GM12878 (cell line): Measurements from ENCODE around the gene ACKR2. TPM values are rescaled to one million over a fixed set of nuclear protein-coding genes. Genes with fewer than 3 reads are reported as not detected.

Source experiments
- ATAC-seq: fragments of 200-7000 bp; cut with Tn5 transposase; 3 replicates; pipeline ENCODE4 v1.9.1; 2020; ENCODE audit warnings: mild to moderate bottlenecking, moderate library complexity
- BruUV-seq: library from RNA; stranded (reverse); fragments of 400-500 nt; replicated peaks from 2 replicates; lab custom pipeline; 2021; lab: Mats Ljungman, UMichigan
- CTCF ChIA-PET: fragments of 300-600 bp; sonication (Branson Sonifier 250); formaldehyde crosslinking; extraction: SDS; loops from one replicate; lab custom pipeline; 2021; ENCODE audit warnings: inconsistent platforms; lab: Yijun Ruan, JAX
- POLR2A ChIA-PET: fragments of 350-600 bp; formaldehyde crosslinking; extraction: SDS; loops from one replicate; lab custom pipeline; 2021; ENCODE audit warnings: inconsistent platforms; lab: Charles Lee
- RAD21 ChIA-PET: fragments of 300-600 bp; sonication (Branson Sonifier 250); formaldehyde crosslinking; loops from one replicate; lab custom pipeline; 2023; ENCODE audit warnings: antibody characterized with exemption; ENCODE audit not compliant: unreplicated experiment; lab: Charles Lee
- SMC1A ChIA-PET: fragments of 300-600 bp; sonication (Branson Sonifier 250); formaldehyde crosslinking; loops from one replicate; lab custom pipeline; 2023; ENCODE audit not compliant: unreplicated experiment, uncharacterized antibody; lab: Charles Lee
- DNase-seq: peaks from one replicate; pipeline ENCODE4 v3.0.0-alpha.2; 2011; ENCODE audit warnings: low read depth, low spot score
- FAIRE-seq: peaks from 3 replicates; lab custom pipeline; 2011; peaks lifted over from hg19 to GRCh38; lab: Jason Lieb, UNC
- H2AFZ ChIP-seq: 2 replicates; pipeline ENCODE4 v1.6.0; 2011; ENCODE audit warnings: low read depth, low read length, control low read depth; ENCODE audit not compliant: control insufficient read depth
- H3K27ac ChIP-seq: 2 replicates; pipeline ENCODE4 v1.5.1; 2011; ENCODE audit warnings: control low read depth; ENCODE audit not compliant: control insufficient read depth, insufficient read depth
- H3K27me3 ChIP-seq, 2 experiments: replicated peaks in 1 of 2; 2 replicates each; pipeline versions ENCODE4 v1.6.0 to v1.6.1; 2011; ENCODE audit warnings: low read length in 1 of 2; ENCODE audit not compliant: control insufficient read depth in 2 of 2, insufficient read depth in 2 of 2
- H3K36me3 ChIP-seq, 2 experiments: 2 replicates each; pipeline ENCODE4 v1.5.1; 2011; ENCODE audit warnings: low read length in 1 of 2; ENCODE audit not compliant: control insufficient read depth in 2 of 2, insufficient read depth in 2 of 2
- H3K4me1 ChIP-seq: 2 replicates; pipeline ENCODE4 v1.6.1; 2011; ENCODE audit warnings: mild to moderate bottlenecking, low read length, moderate library complexity, mixed read lengths; ENCODE audit not compliant: control insufficient read depth, insufficient read depth
- H3K4me2 ChIP-seq: 2 replicates; pipeline ENCODE4 v1.6.0; 2011; ENCODE audit warnings: control low read depth; ENCODE audit not compliant: control insufficient read depth, insufficient read depth
- H3K4me3 ChIP-seq: fragments of 200-600 bp; sonication (generic); 2 replicates; pipeline ENCODE4 v1.5.1; 2016
- H3K79me2 ChIP-seq: 2 replicates; pipeline ENCODE4 v1.6.0; 2011; ENCODE audit warnings: low read length; ENCODE audit not compliant: control insufficient read depth, insufficient read depth
- H3K9ac ChIP-seq: 2 replicates; pipeline ENCODE4 v1.8.0; 2011; ENCODE audit warnings: low read length, control low read depth, mixed read lengths; ENCODE audit not compliant: control insufficient read depth, insufficient read depth
- H3K9me3 ChIP-seq: replicated peaks from 3 replicates; pipeline ENCODE4 v1.5.1; 2011; ENCODE audit warnings: mild to moderate bottlenecking, low read length; ENCODE audit not compliant: control insufficient read depth, insufficient read depth
- H4K20me1 ChIP-seq: 2 replicates; pipeline ENCODE4 v1.6.0; 2011; ENCODE audit not compliant: control insufficient read depth, insufficient read depth
- BCL11A ChIP-seq: IDR thresholded peaks from 2 replicates; pipeline ENCODE4 v1.6.1; 2011; ENCODE audit warnings: low read depth, low read length
- BMI1 ChIP-seq: fragments of 450-650 bp; IDR thresholded peaks from 2 replicates; pipeline ENCODE4 v1.6.1; 2016; ENCODE audit warnings: mild to moderate bottlenecking, moderate library complexity, borderline replicate concordance
- MEF2A ChIP-seq: IDR thresholded peaks from 2 replicates; pipeline ENCODE4 v1.6.1; 2011; ENCODE audit warnings: low read depth, mild to moderate bottlenecking, low read length, moderate library complexity; ENCODE audit not compliant: insufficient read depth
- MTA3 ChIP-seq: IDR thresholded peaks from 2 replicates; pipeline ENCODE4 v1.6.1; 2012; ENCODE audit warnings: low read length, inconsistent platforms, borderline replicate concordance
- NR2C1 ChIP-seq: fragments of 450-650 bp; IDR thresholded peaks from 2 replicates; pipeline ENCODE4 v1.6.1; 2017; ENCODE audit warnings: antibody characterized with exemption, mild to moderate bottlenecking, moderate library complexity
- NR2C2 ChIP-seq: IDR thresholded peaks from 2 replicates; pipeline ENCODE4 v1.6.1; 2011; ENCODE audit warnings: borderline replicate concordance, low read depth; ENCODE audit not compliant: control insufficient read depth, insufficient read length
- RB1 ChIP-seq: fragments of 450-650 bp; formaldehyde crosslinking; IDR thresholded peaks from 2 replicates; pipeline ENCODE4 v1.6.1; 2017; ENCODE audit warnings: mild to moderate bottlenecking, borderline replicate concordance
- SUPT20H ChIP-seq: IDR thresholded peaks from 2 replicates; pipeline ENCODE4 v1.6.1; 2011; ENCODE audit warnings: low read depth, mild to moderate bottlenecking, low read length, moderate library complexity, borderline replicate concordance; ENCODE audit not compliant: control insufficient read depth
- ZNF24 ChIP-seq: fragments of 450-650 bp; IDR thresholded peaks from 2 replicates; pipeline ENCODE4 v1.6.1; 2017; ENCODE audit warnings: antibody characterized with exemption, mild to moderate bottlenecking
- WGBS: methylation state at CpG from one replicate; pipeline ENCODE4 v1.1.6; 2016; ENCODE audit warnings: low lambda C conversion rate; ENCODE audit not compliant: insufficient replicate concordance, insufficient coverage; ENCODE audit errors: missing lambda C conversion rate; 5-methylcytosine and 5-hydroxymethylcytosine counted together
- in situ Hi-C: fragments of 300-500 bp; cut with MboI; formaldehyde crosslinking; loops from 9 replicates; pipeline ENCODE4 v1.14.3; 2018; ENCODE audit warnings: mixed read lengths
- intact Hi-C: fragments of 100-400 bp; cut with micrococcal nuclease; formaldehyde crosslinking; loops from one replicate; pipeline ENCODE4 v1.14.2; 2022; ENCODE audit not compliant: unreplicated experiment
- polyA plus RNA-seq, 11 experiments: library from polyadenylated mRNA; depleted of rRNA in 4 of 11; unstranded in 6 of 11; stranded (reverse) in 5 of 11; fragments of >200 nt; fragmentation: Nextera tagmentation in 4 of 11; fragmentation: Illumina TruSeq in 1 of 11; extraction: Ambion mirVana in 4 of 11; extraction: Trizol in 1 of 11; gene quantifications; 1 replicate in 1 of 11; 2 replicates in 10 of 11; pipeline versions ENCODE4 v1.2.1 to v1.2.3, GENCODE V29; 2011 to 2016; ENCODE audit warnings: inconsistent platforms in 2 of 11, missing spikeins in 2 of 11, low read depth in 1 of 11
- total RNA-seq, 4 experiments: library from RNA; depleted of rRNA in 3 of 4; stranded (reverse); fragments of >200 nt in 3 of 4; fragmentation: Illumina TruSeq in 1 of 4; extraction: Trizol in 1 of 4; gene quantifications; 2 replicates each; pipeline versions ENCODE4 v1.2.1 to v1.2.3, GENCODE V29; 2013 to 2021
- TF ChIP-seq, protein P1 (sequence below): fragments of 450-650 bp; IDR thresholded peaks from 2 replicates; pipeline ENCODE4 v1.6.1; 2018; ENCODE audit warnings: mild to moderate bottlenecking, low read depth, moderate library complexity; ENCODE audit not compliant: partially characterized antibody
- TF ChIP-seq, protein P2 (sequence below): IDR thresholded peaks from 2 replicates; pipeline ENCODE4 v1.6.1; 2011; ENCODE audit warnings: low read depth, mild to moderate bottlenecking, low read length, moderate library complexity, borderline replicate concordance; ENCODE audit errors: extremely low read depth

Gene ACKR2
- total and polyA plus RNA-seq, 10 of the 15 experiments (the other 5 are each of a cell fraction or from before 2014, with no cell fraction given), result 0.05 to 0.91 (median 0.23) TPM; not detected in 2

- ATAC-seq (no peak), DNase-seq (no peak), FAIRE-seq (no peak)
- peaks cover 4% of the 10 kb centered on the region; the same call in 1 of the 2 replicates for H3K4me1 ChIP-seq
- no peaks in the 10 kb centered on the region for H4K20me1 ChIP-seq
- no peak overlapping the region for H3K4me2 ChIP-seq
- no peak overlapping the region for H3K9ac ChIP-seq
- no TSS peak for BruUV-seq
- no peak overlapping the region for H3K4me3 ChIP-seq
- CTCF ChIA-PET, result interaction anchor here (1.2 kb wide), 1 partner anchor 33 kb away, joined by 3 read pairs; no protein-coding TSS in a partner anchor
- no peaks in the 10 kb centered on the region for H3K36me3 ChIP-seq
- intact Hi-C loops, result no loop called here
- H3K27ac ChIP-seq, result no peak overlapping the region
- no peaks in the 10 kb centered on the region for H3K79me2 ChIP-seq
- no peaks in the 10 kb centered on the region for H3K9me3 ChIP-seq
- POLR2A ChIA-PET, result no interaction called here
- WGBS, result 0% methylated on average over 1 of the region's 1 CpG
- SMC1A ChIA-PET, result no interaction called here
- RAD21 ChIA-PET, result interaction anchor here (1.2 kb wide), 1 partner anchor 45 kb away, joined by 3 read pairs; no protein-coding TSS in a partner anchor
- in situ Hi-C loops, result loop anchor here (5.0 kb wide), 2 partner anchors 39 to 94 kb away; no protein-coding TSS in a partner anchor
- no peaks in the 10 kb centered on the region for H3K27me3 ChIP-seq
- no peak overlapping the region for H2AFZ ChIP-seq
- TF ChIP-seq RB1 (no peak), SUPT20H (no peak), NR2C1 (no peak), BCL11A (no peak), BMI1 (no peak), MEF2A (no peak), MTA3 (no peak), NR2C2 (no peak), ZNF24 (no peak)
- TF ChIP-seq, protein P1, sequence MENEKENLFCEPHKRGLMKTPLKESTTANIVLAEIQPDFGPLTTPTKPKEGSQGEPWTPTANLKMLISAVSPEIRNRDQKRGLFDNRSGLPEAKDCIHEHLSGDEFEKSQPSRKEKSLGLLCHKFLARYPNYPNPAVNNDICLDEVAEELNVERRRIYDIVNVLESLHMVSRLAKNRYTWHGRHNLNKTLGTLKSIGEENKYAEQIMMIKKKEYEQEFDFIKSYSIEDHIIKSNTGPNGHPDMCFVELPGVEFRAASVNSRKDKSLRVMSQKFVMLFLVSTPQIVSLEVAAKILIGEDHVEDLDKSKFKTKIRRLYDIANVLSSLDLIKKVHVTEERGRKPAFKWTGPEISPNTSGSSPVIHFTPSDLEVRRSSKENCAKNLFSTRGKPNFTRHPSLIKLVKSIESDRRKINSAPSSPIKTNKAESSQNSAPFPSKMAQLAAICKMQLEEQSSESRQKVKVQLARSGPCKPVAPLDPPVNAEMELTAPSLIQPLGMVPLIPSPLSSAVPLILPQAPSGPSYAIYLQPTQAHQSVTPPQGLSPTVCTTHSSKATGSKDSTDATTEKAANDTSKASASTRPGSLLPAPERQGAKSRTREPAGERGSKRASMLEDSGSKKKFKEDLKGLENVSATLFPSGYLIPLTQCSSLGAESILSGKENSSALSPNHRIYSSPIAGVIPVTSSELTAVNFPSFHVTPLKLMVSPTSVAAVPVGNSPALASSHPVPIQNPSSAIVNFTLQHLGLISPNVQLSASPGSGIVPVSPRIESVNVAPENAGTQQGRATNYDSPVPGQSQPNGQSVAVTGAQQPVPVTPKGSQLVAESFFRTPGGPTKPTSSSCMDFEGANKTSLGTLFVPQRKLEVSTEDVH, result no peak
- TF ChIP-seq, protein P2, sequence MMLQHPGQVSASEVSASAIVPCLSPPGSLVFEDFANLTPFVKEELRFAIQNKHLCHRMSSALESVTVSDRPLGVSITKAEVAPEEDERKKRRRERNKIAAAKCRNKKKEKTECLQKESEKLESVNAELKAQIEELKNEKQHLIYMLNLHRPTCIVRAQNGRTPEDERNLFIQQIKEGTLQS, result no peak
Measured at GRCh38 chr3:42876401-42876800, 67.2 kb downstream of the ACKR2 start.
